ENCODE data around the gene MMP1.
"Not testable (repeated sequence)": the region's sequence is repeated elsewhere in the genome, so short reads cannot be mapped to it uniquely, and the experiment has no call there.

Gene MMP1

GRCh38 chr11:102757823-102758549, 40.0 kb downstream of the MMP1 start:
- DNase-seq = no peak

GRCh38 chr11:102753267-102753666, 44.7 kb downstream of the MMP1 start:
- DNase-seq = no peak

- DNase-seq = no peak
Observed at GRCh38 chr11:102751673-102752072, 46.3 kb downstream of the MMP1 start.

GRCh38 chr11:102749101-102749722, 48.7 kb downstream of the MMP1 start:
- DNase-seq = no peak

- not testable (repeated sequence) for DNase-seq
Observed at GRCh38 chr11:102746746-102747578, 51.0 kb downstream of the MMP1 start.
